Stomach (tissue), 9 donors: Measurements from ENCODE around the gene BCR. TPM values are rescaled to one million over a fixed set of nuclear protein-coding genes. Genes with fewer than 3 reads are reported as not detected.

Experiments used
- DNase-seq, 2 donors: peaks; one replicate each; pipeline versions ENCODE4 v3.0.0 to v3.0.0-alpha.2; 2013 to 2019
- H3K27ac ChIP-seq, 5 donors: fragments of 200-600 bp in 4 of 5; sonication (generic) in 4 of 5; one replicate each; pipeline ENCODE4 v1.5.1; 2013 to 2019; ENCODE audit warnings: mild to moderate bottlenecking in 1 of 5, moderate library complexity in 1 of 5
- H3K27me3 ChIP-seq, 3 donors: fragments of 200-600 bp; sonication (generic); one replicate each; pipeline ENCODE4 v1.5.1; 2017 to 2019; ENCODE audit warnings: mixed run types in 1 of 3
- H3K36me3 ChIP-seq, 4 donors: fragments of 200-600 bp; sonication (generic); 1 replicate in 3 of 4; 2 replicates in 1 of 4; pipeline ENCODE4 v1.5.1; 2016 to 2019
- H3K4me1 ChIP-seq, 4 donors: fragments of 200-600 bp; sonication (generic); one replicate each; pipeline ENCODE4 v1.5.1; 2016 to 2019
- H3K4me3 ChIP-seq, 4 donors: fragments of 200-600 bp; sonication (generic) in 3 of 4; one replicate each; pipeline ENCODE4 v1.5.1; 2016 to 2019; ENCODE audit warnings: mild to moderate bottlenecking in 1 of 4
- H3K9me3 ChIP-seq, 4 donors: fragments of 200-600 bp; sonication (generic); one replicate each; pipeline ENCODE4 v1.5.1; 2016 to 2019
- EP300 ChIP-seq: sonication (generic); formaldehyde crosslinking; IDR thresholded peaks from one replicate; pipeline ENCODE4 v1.6.1; 2017; ENCODE audit warnings: antibody characterized with exemption
- POLR2A ChIP-seq, 4 donors: fragments of 450-650 bp; IDR thresholded peaks; one replicate each; pipeline ENCODE4 v1.6.1; 2016; ENCODE audit warnings: antibody characterized with exemption in 4 of 4, control low read depth in 2 of 4, mild to moderate bottlenecking in 1 of 4, moderate library complexity in 1 of 4
- POLR2AphosphoS5 ChIP-seq, 3 donors: sonication (generic); formaldehyde crosslinking; IDR thresholded peaks; one replicate each; pipeline ENCODE4 v1.6.1; 2016; ENCODE audit warnings: antibody characterized with exemption in 3 of 3
- WGBS, 5 donors: extraction: QIAGEN DNeasy Blood & Tissue Kit in 3 of 5; methylation state at CpG; one replicate each; pipeline versions ENCODE4 v1.1.5 to v1.1.7; 2013 to 2018; 5-methylcytosine and 5-hydroxymethylcytosine counted together
- intact Hi-C: fragments of 100-400 bp; cut with DNase I; formaldehyde crosslinking; loops from one replicate; pipeline ENCODE4 v1.15.1; 2023; ENCODE audit warnings: low total_unique reads
- polyA plus RNA-seq, 3 donors: library from polyadenylated mRNA; stranded (reverse); fragments of 200-250 nt; gene quantifications; one replicate each; pipeline ENCODE4 v1.2.3, GENCODE V29; 2013
- total RNA-seq, 5 donors: library from RNA; depleted of rRNA; stranded (reverse); fragments of >200 nt; gene quantifications; one replicate each; pipeline versions ENCODE4 v1.1.0 to v1.2.3, GENCODE V29; 2014 to 2016
- TF ChIP-seq, protein P1 (sequence below), 7 experiments: fragments of 450-650 bp in 4 of 7; fragments of 200-600 bp in 3 of 7; sonication (generic) in 3 of 7; IDR thresholded peaks; one replicate each; pipeline ENCODE4 v1.5.1; 2016 to 2019; ENCODE audit warnings: antibody characterized with exemption in 7 of 7, control low read depth in 2 of 7, mild to moderate bottlenecking in 1 of 7
- donor health status: healthy with polysubstance abuse.
- donor health status: Bipolar disorder and iron deficiency.
- donor health status: healthy.

The BCR gene
- total and polyA plus RNA-seq, 8 donors, result 10.4 to 80.1 (median 19.6) TPM

DNA sequence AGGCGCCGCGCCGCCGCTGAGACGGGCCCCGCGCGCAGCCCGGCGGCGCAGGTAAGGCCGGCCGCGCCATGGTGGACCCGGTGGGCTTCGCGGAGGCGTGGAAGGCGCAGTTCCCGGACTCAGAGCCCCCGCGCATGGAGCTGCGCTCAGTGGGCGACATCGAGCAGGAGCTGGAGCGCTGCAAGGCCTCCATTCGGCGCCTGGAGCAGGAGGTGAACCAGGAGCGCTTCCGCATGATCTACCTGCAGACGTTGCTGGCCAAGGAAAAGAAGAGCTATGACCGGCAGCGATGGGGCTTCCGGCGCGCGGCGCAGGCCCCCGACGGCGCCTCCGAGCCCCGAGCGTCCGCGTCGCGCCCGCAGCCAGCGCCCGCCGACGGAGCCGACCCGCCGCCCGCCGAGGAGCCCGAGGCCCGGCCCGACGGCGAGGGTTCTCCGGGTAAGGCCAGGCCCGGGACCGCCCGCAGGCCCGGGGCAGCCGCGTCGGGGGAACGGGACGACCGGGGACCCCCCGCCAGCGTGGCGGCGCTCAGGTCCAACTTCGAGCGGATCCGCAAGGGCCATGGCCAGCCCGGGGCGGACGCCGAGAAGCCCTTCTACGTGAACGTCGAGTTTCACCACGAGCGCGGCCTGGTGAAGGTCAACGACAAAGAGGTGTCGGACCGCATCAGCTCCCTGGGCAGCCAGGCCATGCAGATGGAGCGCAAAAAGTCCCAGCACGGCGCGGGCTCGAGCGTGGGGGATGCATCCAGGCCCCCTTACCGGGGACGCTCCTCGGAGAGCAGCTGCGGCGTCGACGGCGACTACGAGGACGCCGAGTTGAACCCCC lies 798 bp downstream of the BCR start:
- intact Hi-C loops, result no loop called here
- Histone ChIP-seq H3K4me3 (peak overlapping the region; percentile 66 to 73 (median 69)), H3K27me3 (no peaks in the 10 kb centered on the region), H3K9me3 (peaks cover 0 to 8% (median 2%) of the 10 kb centered on the region in 4 donors), H3K27ac (peak overlapping the region; percentile 75 to 90 (median 84)), H3K4me1 (peaks cover 53 to 80% (median 69%) of the 10 kb centered on the region in 4 donors), H3K36me3 (peaks cover 0 to 6% (median 0%) of the 10 kb centered on the region in 4 donors)
- peak in 1 of 2 donors; percentile 66 for DNase-seq
- no peak for TF ChIP-seq POLR2AphosphoS5 (IDR thresholded peaks at IDR 0.05)
- TF ChIP-seq POLR2A (IDR thresholded peaks at IDR 0.05), result no peak
- no peak for TF ChIP-seq EP300
- TF ChIP-seq, protein P1, sequence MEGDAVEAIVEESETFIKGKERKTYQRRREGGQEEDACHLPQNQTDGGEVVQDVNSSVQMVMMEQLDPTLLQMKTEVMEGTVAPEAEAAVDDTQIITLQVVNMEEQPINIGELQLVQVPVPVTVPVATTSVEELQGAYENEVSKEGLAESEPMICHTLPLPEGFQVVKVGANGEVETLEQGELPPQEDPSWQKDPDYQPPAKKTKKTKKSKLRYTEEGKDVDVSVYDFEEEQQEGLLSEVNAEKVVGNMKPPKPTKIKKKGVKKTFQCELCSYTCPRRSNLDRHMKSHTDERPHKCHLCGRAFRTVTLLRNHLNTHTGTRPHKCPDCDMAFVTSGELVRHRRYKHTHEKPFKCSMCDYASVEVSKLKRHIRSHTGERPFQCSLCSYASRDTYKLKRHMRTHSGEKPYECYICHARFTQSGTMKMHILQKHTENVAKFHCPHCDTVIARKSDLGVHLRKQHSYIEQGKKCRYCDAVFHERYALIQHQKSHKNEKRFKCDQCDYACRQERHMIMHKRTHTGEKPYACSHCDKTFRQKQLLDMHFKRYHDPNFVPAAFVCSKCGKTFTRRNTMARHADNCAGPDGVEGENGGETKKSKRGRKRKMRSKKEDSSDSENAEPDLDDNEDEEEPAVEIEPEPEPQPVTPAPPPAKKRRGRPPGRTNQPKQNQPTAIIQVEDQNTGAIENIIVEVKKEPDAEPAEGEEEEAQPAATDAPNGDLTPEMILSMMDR (IDR thresholded peaks at IDR 0.05), result no peak
- 6 to 16% (median 9%) methylated on average over 19 to 112 of the region's 112 CpGs for WGBS, 5 donors

DNA sequence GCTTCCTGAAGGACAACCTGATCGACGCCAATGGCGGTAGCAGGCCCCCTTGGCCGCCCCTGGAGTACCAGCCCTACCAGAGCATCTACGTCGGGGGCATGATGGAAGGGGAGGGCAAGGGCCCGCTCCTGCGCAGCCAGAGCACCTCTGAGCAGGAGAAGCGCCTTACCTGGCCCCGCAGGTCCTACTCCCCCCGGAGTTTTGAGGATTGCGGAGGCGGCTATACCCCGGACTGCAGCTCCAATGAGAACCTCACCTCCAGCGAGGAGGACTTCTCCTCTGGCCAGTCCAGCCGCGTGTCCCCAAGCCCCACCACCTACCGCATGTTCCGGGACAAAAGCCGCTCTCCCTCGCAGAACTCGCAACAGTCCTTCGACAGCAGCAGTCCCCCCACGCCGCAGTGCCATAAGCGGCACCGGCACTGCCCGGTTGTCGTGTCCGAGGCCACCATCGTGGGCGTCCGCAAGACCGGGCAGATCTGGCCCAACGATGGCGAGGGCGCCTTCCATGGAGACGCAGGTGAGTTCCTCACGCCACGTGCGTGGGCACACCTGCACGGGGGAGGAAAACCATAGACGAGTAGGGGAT lies 1.5 kb downstream of the BCR start:
- TF ChIP-seq POLR2AphosphoS5 (IDR thresholded peaks at IDR 0.05), result no peak
- TF ChIP-seq, protein P1 (IDR thresholded peaks at IDR 0.05), result no peak
- no peak for TF ChIP-seq POLR2A (IDR thresholded peaks at IDR 0.05)
- no peak for TF ChIP-seq EP300
- Histone ChIP-seq H3K9me3 (peaks cover 0 to under 1% (median 0%) of the 10 kb centered on the region in 4 donors), H3K36me3 (peaks cover 0 to 9% (median 0%) of the 10 kb centered on the region in 4 donors), H3K4me1 (peaks cover 56 to 86% (median 75%) of the 10 kb centered on the region in 4 donors), H3K27me3 (no peaks in the 10 kb centered on the region), H3K4me3 (peak overlapping the region; percentile 66 to 73 (median 69)), H3K27ac (peak overlapping the region; percentile 8 to 90 (median 77))
- WGBS, 5 donors, result 23 to 39% (median 27%) methylated on average over 31 to 43 of the region's 43 CpGs
- intact Hi-C loops, result no loop called here
- DNase-seq, result peak in 1 of 2 donors; percentile 40

DNA sequence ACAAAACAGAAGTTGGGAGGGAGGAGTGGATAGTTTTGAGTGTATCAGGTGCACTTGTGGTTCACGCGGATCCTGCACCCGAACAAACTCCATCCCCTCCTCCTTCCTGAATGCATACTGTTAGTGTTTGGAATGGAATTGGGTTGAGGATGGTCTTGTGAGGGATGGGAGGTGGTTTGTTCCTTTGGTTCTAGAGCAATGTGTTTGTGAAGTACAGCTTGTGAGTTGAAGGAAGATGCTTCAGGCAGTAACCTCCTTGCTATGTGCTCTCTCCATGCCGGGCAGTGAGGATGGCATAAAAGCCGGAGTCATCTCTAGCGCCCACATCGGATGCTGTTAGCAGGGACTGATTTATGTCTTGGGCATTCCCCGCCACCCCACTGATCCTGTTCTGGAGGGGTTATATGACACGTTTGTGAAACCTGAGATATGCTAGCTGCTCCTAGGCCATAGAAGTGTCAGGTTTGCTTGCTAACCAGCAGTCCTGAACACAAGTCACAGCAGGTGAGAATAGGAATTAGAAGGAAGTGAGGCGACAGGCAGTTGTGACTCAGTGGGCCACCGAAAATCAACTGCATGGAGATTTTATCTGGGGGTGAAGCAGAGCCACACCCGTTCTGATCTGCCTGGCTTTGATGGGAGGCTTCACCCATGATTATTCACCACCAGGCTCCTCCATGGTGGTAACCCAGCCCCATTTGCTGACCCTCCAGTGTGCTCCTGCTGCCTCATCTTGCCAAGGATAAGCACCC lies 2.2 kb downstream of the BCR start:
- DNase-seq, result peak in 1 of 2 donors; percentile 54
- Histone ChIP-seq H3K36me3 (peaks cover 0 to 10% (median 0%) of the 10 kb centered on the region in 4 donors), H3K27me3 (no peaks in the 10 kb centered on the region), H3K4me1 (peaks cover 63 to 86% (median 77%) of the 10 kb centered on the region in 4 donors), H3K4me3 (peak overlapping the region; percentile 66 to 73 (median 69)), H3K27ac (peak overlapping the region; percentile 6 to 90 (median 77)), H3K9me3 (no peaks in the 10 kb centered on the region)
- TF ChIP-seq POLR2AphosphoS5 (IDR thresholded peaks at IDR 0.05), result no peak
- no peak for TF ChIP-seq EP300
- no peak for TF ChIP-seq POLR2A (IDR thresholded peaks at IDR 0.05)
- TF ChIP-seq, protein P1 (IDR thresholded peaks at IDR 0.05), result no peak
- 20 to 32% (median 24%) methylated on average over 12 of the region's 12 CpGs for WGBS, 5 donors
- intact Hi-C loops, result no loop called here
